CD4-positive, alpha-beta memory T cell (primary cell): ENCODE data around the gene PDK1. TPM values are rescaled to one million over a fixed set of nuclear protein-coding genes. Genes with fewer than 3 reads are reported as not detected.
"Not testable (repeated sequence)": the region's sequence is repeated elsewhere in the genome, so short reads cannot be mapped to it uniquely, and the experiment has no call there.

Experiments
- CTCF ChIA-PET: fragments of 350-600 bp; sonication (Branson Sonifier 250); formaldehyde crosslinking; loops from one replicate; lab custom pipeline; 2021; ENCODE audit warnings: inconsistent platforms; ENCODE audit not compliant: partially characterized antibody; lab: Charles Lee
- POLR2A ChIA-PET: fragments of 350-600 bp; sonication (Branson Sonifier 250); formaldehyde crosslinking; loops from one replicate; lab custom pipeline; 2021; ENCODE audit not compliant: partially characterized antibody; lab: Charles Lee
- DNase-seq, 5 donors: peaks; one replicate each; pipeline versions ENCODE4 v3.0.0 to v3.0.0-alpha.2; 2020 to 2022; ENCODE audit warnings: mixed read lengths in 1 of 5
- H3K27ac ChIP-seq: one replicate; pipeline ENCODE4 v1.7.0; 2013; ENCODE audit warnings: low read depth, low read length
- H3K27me3 ChIP-seq: 2 replicates; pipeline ENCODE4 v1.7.0; 2013; ENCODE audit warnings: mild to moderate bottlenecking, low read length, moderate library complexity; ENCODE audit not compliant: insufficient read depth
- H3K36me3 ChIP-seq: 2 replicates; pipeline ENCODE4 v1.7.0; 2013; ENCODE audit warnings: mild to moderate bottlenecking, low read length, moderate library complexity; ENCODE audit not compliant: insufficient read depth
- H3K4me1 ChIP-seq: 2 replicates; pipeline ENCODE4 v1.7.0; 2013; ENCODE audit warnings: mild to moderate bottlenecking, low read length, moderate library complexity; ENCODE audit not compliant: insufficient read depth
- H3K4me3 ChIP-seq, 2 donors: one replicate each; pipeline ENCODE4 v1.7.0; 2013; ENCODE audit warnings: low read length in 2 of 2, mild to moderate bottlenecking in 1 of 2
- H3K9me3 ChIP-seq, 2 donors: one replicate each; pipeline ENCODE4 v1.7.0; 2013; ENCODE audit warnings: low read length in 2 of 2, control low read depth in 1 of 2; ENCODE audit not compliant: control insufficient read depth in 1 of 2
- H3K27ac Mint-ChIP-seq, 7 donors: one replicate each; pipeline ENCODE4 v1.8.0; 2020 to 2021; ENCODE audit warnings: mixed read lengths in 7 of 7, mild to moderate bottlenecking in 6 of 7, inconsistent platforms in 3 of 7, moderate library complexity in 3 of 7
- H3K27me3 Mint-ChIP-seq, 2 donors: one replicate each; pipeline ENCODE4 v1.8.0; 2020 to 2021; ENCODE audit warnings: mixed read lengths in 2 of 2
- H3K36me3 Mint-ChIP-seq, 2 donors: one replicate each; pipeline ENCODE4 v1.8.0; 2020 to 2021; ENCODE audit warnings: mixed read lengths in 2 of 2, inconsistent platforms in 1 of 2, mild to moderate bottlenecking in 1 of 2
- H3K4me1 Mint-ChIP-seq, 4 donors: one replicate each; pipeline ENCODE4 v1.8.0; 2020 to 2021; ENCODE audit warnings: mixed read lengths in 4 of 4, mild to moderate bottlenecking in 1 of 4
- H3K4me3 Mint-ChIP-seq, 8 donors: one replicate each; pipeline ENCODE4 v1.8.0; 2020 to 2021; ENCODE audit warnings: mixed read lengths in 8 of 8, mild to moderate bottlenecking in 7 of 8, moderate library complexity in 6 of 8, inconsistent platforms in 3 of 8
- H3K9me3 Mint-ChIP-seq, 8 donors: one replicate each; pipeline ENCODE4 v1.8.0; 2020 to 2021; ENCODE audit warnings: mixed read lengths in 8 of 8, mild to moderate bottlenecking in 5 of 8, inconsistent platforms in 3 of 8, moderate library complexity in 1 of 8
- intact Hi-C: fragments of 100-400 bp; cut with micrococcal nuclease; formaldehyde crosslinking; loops from one replicate; pipeline ENCODE4 v1.15.1; 2023
- polyA plus RNA-seq, 2 donors: library from polyadenylated mRNA; unstranded; fragments of 300-500 nt; fragmentation: Illumina TruSeq; gene quantifications; one replicate each; pipeline ENCODE4 v1.2.3, GENCODE V29; 2021
- total RNA-seq, 2 experiments: library from RNA; stranded (reverse); gene quantifications; one replicate each; pipeline ENCODE4 v1.2.3, GENCODE V29; 2021

The PDK1 gene
- total and polyA plus RNA-seq, 4 experiments from 2014 or later = 12.9 to 36.8 (median 26.8) TPM

GRCh38 chr2:172588931-172589330 lies 33.0 kb downstream of the PDK1 start:
- CTCF ChIA-PET = no interaction called here
- Mint-ChIP-seq H3K4me1 (peaks cover 11 to 25% (median 18%) of the 10 kb centered on the region in 4 donors), H3K9me3 (no peaks in the 10 kb centered on the region), H3K36me3 (peaks cover 62 to 77% of the 10 kb centered on the region in 2 donors), H3K4me3 (no peak overlapping the region), H3K27me3 (no peaks in the 10 kb centered on the region), H3K27ac (no peak overlapping the region)
- Histone ChIP-seq H3K9me3 (no peaks in the 10 kb centered on the region), H3K27me3 (no peaks in the 10 kb centered on the region), H3K4me1 (peaks cover 7% of the 10 kb centered on the region), H3K4me3 (no peak overlapping the region), H3K36me3 (peaks cover 19% of the 10 kb centered on the region), H3K27ac (no peak overlapping the region)
- POLR2A ChIA-PET = no interaction called here
- intact Hi-C loops = no loop called here
- no peak for DNase-seq

DNA sequence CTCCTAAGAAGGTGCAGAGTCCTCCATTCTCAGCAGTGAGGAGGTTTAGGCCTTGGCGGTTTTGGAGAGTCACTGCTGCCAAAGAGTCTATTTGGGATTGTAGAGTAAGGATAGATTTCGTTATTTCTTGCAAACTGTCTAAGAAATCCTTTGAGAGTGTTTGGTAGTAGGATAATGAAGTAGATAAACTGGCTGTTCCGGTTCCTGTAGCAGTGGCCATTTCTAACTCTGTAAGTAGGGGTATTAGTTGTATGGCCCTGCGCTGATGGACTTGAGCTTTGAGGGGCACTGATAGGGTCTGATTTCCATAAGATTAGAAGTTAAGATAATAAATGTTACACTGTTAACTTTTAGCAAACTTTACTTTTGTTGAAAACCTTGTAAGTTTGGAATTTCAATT lies 35.5 kb downstream of the PDK1 start:
- H3K27me3 ChIP-seq, CTCF ChIA-PET, H3K9me3 ChIP-seq, H3K4me1 ChIP-seq, H3K4me3 Mint-ChIP-seq, H3K27me3 Mint-ChIP-seq, H3K27ac ChIP-seq, H3K9me3 Mint-ChIP-seq, DNase-seq, H3K27ac Mint-ChIP-seq, POLR2A ChIA-PET, H3K4me3 ChIP-seq: not testable (repeated sequence)
- H3K36me3 Mint-ChIP-seq = peaks cover 67 to 83% of the 10 kb centered on the region in 2 donors
- intact Hi-C loops = loop anchor here (5.0 kb wide), 1 partner anchor 121 kb away; no protein-coding TSS in a partner anchor
- H3K36me3 ChIP-seq = peaks cover 26% of the 10 kb centered on the region
- H3K4me1 Mint-ChIP-seq = peaks cover 5 to 15% (median 10%) of the 10 kb centered on the region in 4 donors

GRCh38 chr2:172592190-172592589 lies 36.3 kb downstream of the PDK1 start:
- H3K4me1 ChIP-seq, H3K9me3 Mint-ChIP-seq, DNase-seq, H3K9me3 ChIP-seq, POLR2A ChIA-PET, H3K4me3 Mint-ChIP-seq, H3K4me3 ChIP-seq, H3K27ac ChIP-seq, H3K4me1 Mint-ChIP-seq, H3K27me3 Mint-ChIP-seq, H3K27me3 ChIP-seq: not testable (repeated sequence)
- intact Hi-C loops = loop anchor here (5.0 kb wide), 1 partner anchor 120 kb away; no protein-coding TSS in a partner anchor
- CTCF ChIA-PET = interaction anchor here (3.1 kb wide), 1 partner anchor 13 kb away, joined by 11 read pairs; no protein-coding TSS in a partner anchor
- H3K36me3 ChIP-seq = peaks cover 31% of the 10 kb centered on the region
- peak overlapping the region in 2 of 7 donors; percentile 9 to 19 for H3K27ac Mint-ChIP-seq
- peaks cover 65 to 79% of the 10 kb centered on the region in 2 donors for H3K36me3 Mint-ChIP-seq

GRCh38 chr2:172596776-172597175 lies 40.9 kb downstream of the PDK1 start:
- Histone ChIP-seq H3K27me3 (no peaks in the 10 kb centered on the region), H3K36me3 (peaks cover 19% of the 10 kb centered on the region), H3K9me3 (no peaks in the 10 kb centered on the region), H3K27ac (no peak overlapping the region), H3K4me1 (no peaks in the 10 kb centered on the region), H3K4me3 (no peak overlapping the region)
- Mint-ChIP-seq H3K27me3 (no peaks in the 10 kb centered on the region), H3K36me3 (peaks cover 59 to 65% of the 10 kb centered on the region in 2 donors), H3K4me1 (peaks cover 0 to 2% (median under 1%) of the 10 kb centered on the region in 4 donors), H3K27ac (no peak overlapping the region), H3K4me3 (no peak overlapping the region), H3K9me3 (no peaks in the 10 kb centered on the region)
- ChIA-PET CTCF (interaction anchor here (0.6 to 1.1 kb wide), 4 partner anchors 9 to 480 kb away, joined by 3 to 4 read pairs (median 3); no protein-coding TSS in a partner anchor), POLR2A (no interaction called here)
- no peak for DNase-seq
- intact Hi-C loops = no loop called here

DNA sequence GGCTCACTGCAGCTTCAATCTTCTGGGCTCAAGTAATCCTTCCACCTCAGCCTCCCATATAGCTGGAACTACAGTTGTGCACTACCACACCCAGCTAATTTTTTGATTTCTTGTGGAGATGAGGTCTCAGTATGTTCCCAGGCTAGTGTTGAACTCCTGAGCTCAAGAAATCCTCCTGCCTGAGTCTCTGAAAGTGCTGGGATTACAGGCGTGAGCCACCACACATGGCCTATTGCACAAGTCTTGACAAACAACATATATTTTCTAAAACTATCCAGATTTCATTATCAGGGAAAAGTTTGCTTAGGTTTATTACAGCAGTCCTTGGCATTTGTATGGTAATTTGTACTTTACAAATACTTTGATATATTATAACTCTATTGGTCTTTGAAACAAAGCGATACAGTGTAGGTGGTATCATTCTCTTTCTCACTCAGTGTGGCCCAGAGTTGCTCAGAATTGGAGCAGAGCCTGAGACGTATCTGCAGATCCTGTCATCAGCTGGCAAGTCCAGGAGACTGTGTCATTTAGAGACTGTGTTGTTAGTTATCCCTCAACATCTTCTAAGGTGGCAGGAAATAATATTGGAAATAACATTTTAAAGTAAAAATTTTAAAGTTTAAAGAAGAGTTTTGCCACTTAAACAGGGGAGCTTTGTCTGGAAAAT lies 41.4 kb downstream of the PDK1 start:
- POLR2A ChIA-PET = no interaction called here
- DNase-seq = no peak
- Mint-ChIP-seq H3K4me1 (peaks cover 0 to 2% (median under 1%) of the 10 kb centered on the region in 4 donors), H3K27me3 (no peaks in the 10 kb centered on the region), H3K36me3 (peaks cover 61 to 65% of the 10 kb centered on the region in 2 donors), H3K27ac (no peak overlapping the region), H3K4me3 (no peak overlapping the region), H3K9me3 (no peaks in the 10 kb centered on the region)
- Histone ChIP-seq H3K4me3 (no peak overlapping the region), H3K27ac (no peak overlapping the region), H3K9me3 (no peaks in the 10 kb centered on the region), H3K36me3 (peaks cover 19% of the 10 kb centered on the region), H3K4me1 (no peaks in the 10 kb centered on the region), H3K27me3 (no peaks in the 10 kb centered on the region)
- CTCF ChIA-PET = interaction anchor here (0.6 to 0.9 kb wide), 3 partner anchors 21 to 994 kb away, joined by 3 to 5 read pairs (median 4); no protein-coding TSS in a partner anchor
- intact Hi-C loops = no loop called here

GRCh38 chr2:172599947-172600346 lies 44.1 kb downstream of the PDK1 start:
- Histone ChIP-seq H3K9me3 (no peaks in the 10 kb centered on the region), H3K4me3 (no peak overlapping the region), H3K4me1 (no peaks in the 10 kb centered on the region), H3K36me3 (peaks cover 34% of the 10 kb centered on the region), H3K27me3 (no peaks in the 10 kb centered on the region), H3K27ac (no peak overlapping the region)
- H3K36me3 Mint-ChIP-seq = peaks cover 69% of the 10 kb centered on the region in 2 donors
- no peak overlapping the region for H3K27ac Mint-ChIP-seq
- no peak overlapping the region for H3K4me3 Mint-ChIP-seq
- no peaks in the 10 kb centered on the region for H3K27me3 Mint-ChIP-seq
- POLR2A ChIA-PET = no interaction called here
- intact Hi-C loops = no loop called here
- H3K4me1 Mint-ChIP-seq = peaks cover 0 to 2% (median under 1%) of the 10 kb centered on the region in 4 donors
- CTCF ChIA-PET = no interaction called here
- H3K9me3 Mint-ChIP-seq = peaks cover 0 to 1% (median 0%) of the 10 kb centered on the region in 8 donors
- no peak for DNase-seq

DNA sequence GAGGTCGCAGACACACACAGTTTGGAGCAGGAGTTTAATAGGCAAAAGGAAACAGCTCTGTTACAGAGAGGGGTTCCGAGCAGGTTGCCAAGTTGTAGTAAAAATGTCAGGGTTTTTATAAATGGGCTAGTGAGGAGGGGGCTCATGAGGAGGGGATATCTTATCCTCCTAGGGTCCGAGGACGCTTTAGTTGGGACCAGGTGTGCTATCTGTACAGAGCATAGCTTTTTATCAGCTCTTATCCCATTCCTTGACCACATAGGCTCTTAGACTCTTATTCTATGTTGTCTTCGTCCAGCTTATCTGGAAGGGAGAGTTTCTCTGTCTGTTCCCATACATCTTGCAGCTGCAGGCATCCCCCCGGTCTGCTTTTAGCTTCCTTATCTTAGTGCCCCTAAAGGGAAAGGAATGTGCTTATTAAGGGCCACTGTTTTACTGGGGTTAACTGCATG lies 44.7 kb downstream of the PDK1 start:
- H3K27ac ChIP-seq = no peak overlapping the region
- Mint-ChIP-seq H3K4me1 (peaks cover 0 to 2% (median under 1%) of the 10 kb centered on the region in 4 donors), H3K36me3 (peaks cover 68 to 71% of the 10 kb centered on the region in 2 donors), H3K27ac (peak overlapping the region in 1 of 7 donors; percentile 6), H3K9me3 (peaks cover 0 to 1% (median 0%) of the 10 kb centered on the region in 8 donors), H3K4me3 (no peak overlapping the region), H3K27me3 (no peaks in the 10 kb centered on the region)
- ChIA-PET CTCF (no interaction called here), POLR2A (no interaction called here)
- H3K4me3 ChIP-seq = no peak overlapping the region
- no peaks in the 10 kb centered on the region for H3K9me3 ChIP-seq
- H3K27me3 ChIP-seq = no peaks in the 10 kb centered on the region
- intact Hi-C loops = no loop called here
- no peaks in the 10 kb centered on the region for H3K4me1 ChIP-seq
- H3K36me3 ChIP-seq = peaks cover 34% of the 10 kb centered on the region
- no peak for DNase-seq
